ENCODE data around the gene DLG2.

The DLG2 gene

DNA sequence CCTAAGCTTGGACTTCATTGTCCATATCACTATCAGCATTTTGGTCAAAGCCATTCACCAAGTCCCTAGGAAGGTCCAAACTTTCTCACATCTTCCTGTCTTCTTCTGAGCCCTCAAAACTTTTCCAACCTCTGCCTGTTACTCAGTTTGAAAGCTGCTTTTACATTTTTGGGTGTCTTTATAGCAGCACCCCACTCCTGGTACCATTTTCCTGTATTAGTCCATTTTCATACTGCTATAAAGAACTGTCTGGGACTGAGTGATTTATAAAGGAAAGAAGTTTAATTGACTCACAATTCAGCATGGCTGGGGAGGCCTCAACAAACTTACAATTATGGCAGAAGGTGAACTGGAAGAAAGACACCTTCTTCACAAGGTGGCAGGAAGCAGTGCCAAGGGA, 1624.0 kb downstream of the DLG2 start:
- DNase-seq (ENCODE audit: low read depth) = no peak
- no peak for TF ChIP-seq CTCF (conservative IDR thresholded peaks at IDR 0.05; ENCODE audit: low read depth, low read length)
- no peak overlapping the region for H3K4me3 ChIP-seq (ENCODE audit: low read depth, low read length)

DNA sequence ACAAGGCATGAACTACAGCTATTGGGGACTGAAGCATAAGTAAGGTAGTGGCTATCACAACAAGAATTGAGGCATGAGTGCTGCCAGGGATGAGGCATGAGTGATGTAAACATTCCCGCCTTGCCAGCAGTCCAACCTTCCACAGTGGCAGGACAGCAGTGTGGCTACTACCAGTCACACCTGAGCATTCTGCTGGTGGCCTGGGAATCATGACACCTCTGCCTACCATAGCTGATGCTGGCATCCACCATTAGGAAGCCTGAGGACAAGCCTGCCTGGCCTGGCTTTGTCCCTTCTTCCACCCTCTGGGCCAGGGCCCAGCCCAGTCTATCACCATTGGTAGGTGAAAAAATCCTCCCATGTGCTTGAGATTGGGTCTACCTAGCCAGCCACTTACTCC, 1628.2 kb downstream of the DLG2 start:
- no peak for TF ChIP-seq CTCF (conservative IDR thresholded peaks at IDR 0.05; ENCODE audit: low read depth, low read length)
- DNase-seq (ENCODE audit: low read depth) = no peak
- H3K4me3 ChIP-seq (ENCODE audit: low read depth, low read length) = no peak overlapping the region

DNA sequence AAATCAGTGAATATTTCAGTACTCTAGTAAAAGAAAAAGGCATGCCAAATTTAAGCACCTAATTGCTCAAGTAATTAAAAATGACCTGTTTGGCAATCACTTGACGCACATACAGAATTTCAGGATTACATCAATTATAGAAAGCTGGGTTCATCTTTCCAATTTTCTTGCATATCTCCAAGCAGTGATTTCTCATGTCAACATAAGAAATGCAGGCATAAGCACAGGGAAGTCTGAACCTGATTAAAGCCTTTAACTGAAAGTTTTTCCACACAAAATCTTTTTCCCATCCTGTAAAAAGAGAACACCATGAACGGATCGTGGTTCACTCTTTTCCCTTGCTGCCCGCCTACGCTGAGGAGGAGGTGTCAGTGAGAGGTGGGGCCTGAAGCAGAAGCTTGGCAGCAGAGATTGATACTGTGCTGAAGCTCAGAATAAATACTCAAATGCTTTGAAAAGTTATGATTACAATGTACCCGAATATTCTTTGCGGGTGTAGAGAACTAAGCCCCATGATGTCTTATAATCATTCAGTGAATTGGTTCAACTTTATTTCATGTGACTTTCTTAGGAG, 1636.9 kb downstream of the DLG2 start:
- TF ChIP-seq CTCF (conservative IDR thresholded peaks at IDR 0.05; ENCODE audit: low read depth, low read length) = no peak
- DNase-seq (ENCODE audit: low read depth) = no peak
- H3K4me3 ChIP-seq (ENCODE audit: low read depth, low read length) = no peak overlapping the region

GRCh38 chr11:83982825-83983224, 1644.3 kb downstream of the DLG2 start:
- no peak for TF ChIP-seq CTCF (conservative IDR thresholded peaks at IDR 0.05; ENCODE audit: low read depth, low read length)
- DNase-seq (ENCODE audit: low read depth) = no peak
- H3K4me3 ChIP-seq (ENCODE audit: low read depth, low read length) = no peak overlapping the region

DNA sequence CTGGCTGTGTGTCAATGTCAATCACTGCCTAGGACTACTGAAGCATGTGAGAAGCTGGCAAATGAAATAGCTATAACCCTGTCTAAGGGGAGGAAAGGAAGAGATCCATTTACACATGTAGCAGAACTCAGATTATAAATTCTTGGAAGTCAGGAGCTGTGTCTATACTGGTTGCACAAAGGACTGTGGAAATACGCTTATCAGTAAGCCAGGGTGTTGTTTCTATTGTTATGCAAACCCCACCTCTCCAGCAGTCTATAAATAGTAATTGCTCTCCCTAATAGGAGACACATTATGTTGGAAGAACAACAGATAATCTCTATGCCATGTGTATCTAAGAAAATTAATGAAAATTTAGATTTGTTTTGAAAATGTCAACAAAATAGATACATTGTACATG, 1647.6 kb downstream of the DLG2 start:
- no peak for DNase-seq (ENCODE audit: low read depth)
- H3K4me3 ChIP-seq (ENCODE audit: low read depth, low read length) = no peak overlapping the region

DNA sequence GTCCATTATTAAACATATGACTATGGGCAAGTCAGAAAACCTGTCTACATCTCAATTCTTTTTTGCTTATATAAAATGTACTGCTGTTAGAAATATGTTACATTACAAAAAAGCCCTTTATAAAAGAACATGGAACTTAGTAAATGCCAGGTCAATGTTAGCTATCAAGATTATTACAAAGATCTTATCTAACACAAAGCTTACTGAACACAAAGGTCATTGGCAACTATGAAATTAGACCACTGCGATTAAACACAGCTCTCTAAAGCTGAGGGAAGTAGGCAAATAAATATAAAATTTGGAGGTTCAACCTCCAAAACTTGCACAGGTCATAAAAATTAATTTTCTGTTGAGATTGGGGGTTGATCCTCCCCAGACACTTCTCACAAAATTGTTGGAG, 1648.2 kb downstream of the DLG2 start:
- no peak for DNase-seq (ENCODE audit: low read depth)
- H3K4me3 ChIP-seq (ENCODE audit: low read depth, low read length) = no peak overlapping the region
- TF ChIP-seq CTCF (conservative IDR thresholded peaks at IDR 0.05; ENCODE audit: low read depth, low read length) = no peak

More for the DNA sequence above, 1647.6 kb downstream of the DLG2 start:
- no peak for TF ChIP-seq CTCF (conservative IDR thresholded peaks at IDR 0.05; ENCODE audit: low read depth, low read length)

DNA sequence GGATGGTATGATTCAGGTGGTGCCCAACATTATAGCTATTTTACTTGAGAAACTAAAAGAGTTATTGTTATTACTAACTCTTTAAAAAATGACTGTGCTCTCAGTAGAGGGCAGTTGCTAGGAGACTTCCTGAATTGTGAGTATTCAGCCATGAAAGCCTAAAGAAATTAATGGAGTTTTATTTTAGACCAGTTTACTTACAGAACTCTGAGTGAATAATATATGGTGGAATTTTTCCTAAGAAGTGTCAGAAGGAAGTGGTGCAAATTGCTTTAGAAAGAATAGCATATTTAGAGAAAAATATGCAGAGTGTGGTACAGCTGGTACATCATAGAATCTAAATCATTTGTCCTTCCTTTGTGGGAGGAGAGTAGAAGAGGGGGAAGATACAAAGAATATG, 1651.1 kb downstream of the DLG2 start:
- no peak for TF ChIP-seq CTCF (conservative IDR thresholded peaks at IDR 0.05; ENCODE audit: low read depth, low read length)
- DNase-seq (ENCODE audit: low read depth) = no peak
- no peak overlapping the region for H3K4me3 ChIP-seq (ENCODE audit: low read depth, low read length)

Data from choroid plexus epithelial cell (primary cell).